ENCODE data around the gene EIF6. TPM values are rescaled to one million over a fixed set of nuclear protein-coding genes. Genes with fewer than 3 reads are reported as not detected.

Gene EIF6
- total RNA-seq, 1 donor from 2014 or later: 271 TPM

GRCh38 chr20:35277127-35277526 is 7.4 kb downstream of the EIF6 start:
- Histone ChIP-seq H3K79me2 (ENCODE audit: insufficient read depth, low read length) (peaks cover 57% of the 10 kb centered on the region), H4K20me1 (ENCODE audit: insufficient read depth, low read length) (peaks cover 29% of the 10 kb centered on the region), H3K9ac (ENCODE audit: low read length) (peak overlapping the region; percentile 98), H3K4me1 (ENCODE audit: insufficient read depth, low read length) (peaks cover 17% of the 10 kb centered on the region), H3K9me3 (ENCODE audit: insufficient read depth, low read depth, low read length) (no peaks in the 10 kb centered on the region), H2AFZ (ENCODE audit: low read depth, low read length) (no peak overlapping the region), H3K4me2 (ENCODE audit: low read length) (peak overlapping the region; percentile 93), H3K27ac (ENCODE audit: low read depth, low read length) (peak overlapping the region; percentile 91), H3K36me3 (ENCODE audit: insufficient read depth, low read length) (peaks cover 22% of the 10 kb centered on the region), H3K27me3 (ENCODE audit: insufficient read depth, low read length) (no peaks in the 10 kb centered on the region), H3K4me3 (ENCODE audit: insufficient read depth, low read depth, low read length) (peak overlapping the region; percentile 87)
- TF ChIP-seq EZH2 (IDR thresholded peaks at IDR 0.05; ENCODE audit: insufficient read depth, low read length) (no peak), CTCF (IDR thresholded peaks at IDR 0.05; ENCODE audit: insufficient read depth, low read depth, low read length) (no peak)
- Mint-ChIP-seq H3K27ac (ENCODE audit: unreplicated experiment) (peak overlapping the region; percentile 99), H3K27me3 (ENCODE audit: low read depth, unreplicated experiment) (no peaks in the 10 kb centered on the region), H3K9me3 (ENCODE audit: unreplicated experiment) (no peaks in the 10 kb centered on the region), H3K36me3 (ENCODE audit: low read depth, unreplicated experiment) (peaks cover 27% of the 10 kb centered on the region), H3K4me1 (ENCODE audit: low read depth, unreplicated experiment) (peaks cover 23% of the 10 kb centered on the region), H3K4me3 (ENCODE audit: unreplicated experiment) (peak overlapping the region; percentile 95)
- FAIRE-seq (no peak), DNase-seq (ENCODE audit: low read depth) (no peak)

- Mint-ChIP-seq H3K36me3 (ENCODE audit: low read depth, unreplicated experiment) (peaks cover 25% of the 10 kb centered on the region), H3K4me1 (ENCODE audit: low read depth, unreplicated experiment) (peaks cover 22% of the 10 kb centered on the region), H3K4me3 (ENCODE audit: unreplicated experiment) (peak overlapping the region; percentile 95), H3K27me3 (ENCODE audit: low read depth, unreplicated experiment) (no peaks in the 10 kb centered on the region), H3K27ac (ENCODE audit: unreplicated experiment) (peak overlapping the region; percentile 99), H3K9me3 (ENCODE audit: unreplicated experiment) (no peaks in the 10 kb centered on the region)
- peaks cover 17% of the 10 kb centered on the region for H3K4me1 ChIP-seq (ENCODE audit: insufficient read depth, low read length)
- H4K20me1 ChIP-seq (ENCODE audit: insufficient read depth, low read length): peaks cover 25% of the 10 kb centered on the region
- FAIRE-seq: no peak
- H2AFZ ChIP-seq (ENCODE audit: low read depth, low read length): no peak overlapping the region
- no peaks in the 10 kb centered on the region for H3K27me3 ChIP-seq (ENCODE audit: insufficient read depth, low read length)
- no peak for DNase-seq (ENCODE audit: low read depth)
- H3K79me2 ChIP-seq (ENCODE audit: insufficient read depth, low read length): peaks cover 50% of the 10 kb centered on the region
- peaks cover 22% of the 10 kb centered on the region for H3K36me3 ChIP-seq (ENCODE audit: insufficient read depth, low read length)
- H3K4me3 ChIP-seq (ENCODE audit: insufficient read depth, low read depth, low read length): peak overlapping the region; percentile 87
- H3K9ac ChIP-seq (ENCODE audit: low read length): peak overlapping the region; percentile 98
- TF ChIP-seq EZH2 (IDR thresholded peaks at IDR 0.05; ENCODE audit: insufficient read depth, low read length) (no peak), CTCF (IDR thresholded peaks at IDR 0.05; ENCODE audit: insufficient read depth, low read depth, low read length) (no peak)
- H3K27ac ChIP-seq (ENCODE audit: low read depth, low read length): no peak overlapping the region
- H3K4me2 ChIP-seq (ENCODE audit: low read length): peak overlapping the region; percentile 93
- H3K9me3 ChIP-seq (ENCODE audit: insufficient read depth, low read depth, low read length): no peaks in the 10 kb centered on the region
These were observed 8.2 kb downstream of the EIF6 start for GRCh38 chr20:35276408-35276807.

DNA sequence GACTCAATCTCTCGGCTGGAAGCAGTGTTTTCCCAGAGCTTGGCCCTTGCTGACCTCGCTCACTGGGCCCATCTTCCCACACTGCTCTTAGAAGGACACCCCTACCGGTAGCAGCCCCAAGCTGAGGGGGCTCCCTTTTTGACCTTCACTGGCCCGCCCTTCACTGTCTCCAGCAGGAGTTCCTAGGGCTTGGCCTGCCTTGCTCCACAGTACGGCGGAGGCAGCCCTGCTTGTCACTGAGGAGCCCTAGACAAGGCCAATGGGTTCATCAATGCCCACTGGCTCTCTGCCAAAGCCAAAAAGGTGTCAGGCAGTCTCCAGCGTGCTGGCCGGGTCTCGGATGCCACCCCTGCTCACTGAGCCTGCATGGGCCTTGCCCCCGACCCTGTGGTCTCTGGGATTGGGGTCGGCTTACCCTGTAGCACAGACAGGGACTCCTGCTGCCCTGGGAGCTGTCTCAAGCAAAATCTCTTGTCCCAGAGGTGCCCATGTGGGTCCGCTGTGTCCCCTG is 8.8 kb downstream of the EIF6 start:
- peaks cover 22% of the 10 kb centered on the region for H3K4me1 Mint-ChIP-seq (ENCODE audit: low read depth, unreplicated experiment)
- H3K9me3 Mint-ChIP-seq (ENCODE audit: unreplicated experiment): no peaks in the 10 kb centered on the region
- Histone ChIP-seq H3K27me3 (ENCODE audit: insufficient read depth, low read length) (no peaks in the 10 kb centered on the region), H3K36me3 (ENCODE audit: insufficient read depth, low read length) (peaks cover 22% of the 10 kb centered on the region), H3K4me1 (ENCODE audit: insufficient read depth, low read length) (peaks cover 17% of the 10 kb centered on the region), H3K27ac (ENCODE audit: low read depth, low read length) (no peak overlapping the region), H3K4me2 (ENCODE audit: low read length) (no peak overlapping the region), H2AFZ (ENCODE audit: low read depth, low read length) (no peak overlapping the region), H3K79me2 (ENCODE audit: insufficient read depth, low read length) (peaks cover 45% of the 10 kb centered on the region), H3K4me3 (ENCODE audit: insufficient read depth, low read depth, low read length) (no peak overlapping the region), H4K20me1 (ENCODE audit: insufficient read depth, low read length) (peaks cover 23% of the 10 kb centered on the region), H3K9ac (ENCODE audit: low read length) (no peak overlapping the region), H3K9me3 (ENCODE audit: insufficient read depth, low read depth, low read length) (no peaks in the 10 kb centered on the region)
- peaks cover 25% of the 10 kb centered on the region for H3K36me3 Mint-ChIP-seq (ENCODE audit: low read depth, unreplicated experiment)
- TF ChIP-seq CTCF (IDR thresholded peaks at IDR 0.05; ENCODE audit: insufficient read depth, low read depth, low read length) (no peak), EZH2 (IDR thresholded peaks at IDR 0.05; ENCODE audit: insufficient read depth, low read length) (no peak)
- H3K27me3 Mint-ChIP-seq (ENCODE audit: low read depth, unreplicated experiment): no peaks in the 10 kb centered on the region
- FAIRE-seq (no peak), DNase-seq (ENCODE audit: low read depth) (no peak)
- H3K4me3 Mint-ChIP-seq (ENCODE audit: unreplicated experiment): peak overlapping the region; percentile 95
- H3K27ac Mint-ChIP-seq (ENCODE audit: unreplicated experiment): peak overlapping the region; percentile 99
